HG03139 (cell line): Measurements from ENCODE around the gene CFAP20DC.
"Not testable (repeated sequence)": the region's sequence is repeated elsewhere in the genome, so short reads cannot be mapped to it uniquely, and the experiment has no call there.

Source experiments
- ATAC-seq: cut with Tn5 transposase; IDR thresholded peaks from one replicate; pipeline ENCODE4 v1.9.1; 2021; ENCODE audit not compliant: unreplicated experiment

Gene CFAP20DC

GRCh38 chr3:58704745-58705144 lies 345.1 kb downstream of the CFAP20DC start:
- ATAC-seq, result no peak

DNA sequence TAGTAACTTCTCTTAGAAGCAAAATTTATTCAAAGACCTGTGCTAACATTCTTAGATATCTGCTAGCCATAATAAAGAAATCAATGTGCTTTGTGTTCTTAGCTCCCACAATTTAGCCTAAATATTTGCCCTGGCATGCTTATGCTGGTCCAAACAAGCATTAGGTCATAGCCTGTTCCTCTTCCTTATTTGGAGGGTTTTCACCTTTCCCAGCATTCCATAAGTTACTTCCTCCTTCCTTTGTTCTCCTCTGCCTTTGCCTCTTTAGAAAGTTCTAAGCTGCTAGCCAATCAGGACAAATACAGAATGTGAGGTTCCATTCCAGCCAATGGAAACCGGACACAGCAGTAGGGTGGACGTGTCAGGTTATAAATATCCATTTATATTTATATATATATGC lies 345.5 kb downstream of the CFAP20DC start:
- ATAC-seq, result not testable (repeated sequence)

DNA sequence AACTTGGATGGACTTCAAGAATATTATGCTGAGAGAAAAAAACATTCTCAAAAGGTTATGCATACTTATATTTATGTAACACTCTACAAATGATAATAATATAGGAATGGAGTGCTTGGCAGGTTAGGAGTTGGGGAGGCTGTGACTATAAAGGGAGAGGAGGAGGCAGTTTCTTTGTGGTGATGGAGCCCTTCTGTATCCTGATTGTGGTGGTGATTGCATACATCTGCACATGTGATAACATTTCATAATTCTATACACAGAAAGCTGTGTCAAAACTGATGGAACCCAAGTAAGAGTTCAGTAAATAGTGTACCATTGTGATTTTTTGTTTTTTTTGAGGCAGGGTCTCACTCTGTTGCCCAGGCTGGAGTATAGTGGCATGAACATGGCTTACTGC lies 351.6 kb downstream of the CFAP20DC start:
- ATAC-seq, result no peak

DNA sequence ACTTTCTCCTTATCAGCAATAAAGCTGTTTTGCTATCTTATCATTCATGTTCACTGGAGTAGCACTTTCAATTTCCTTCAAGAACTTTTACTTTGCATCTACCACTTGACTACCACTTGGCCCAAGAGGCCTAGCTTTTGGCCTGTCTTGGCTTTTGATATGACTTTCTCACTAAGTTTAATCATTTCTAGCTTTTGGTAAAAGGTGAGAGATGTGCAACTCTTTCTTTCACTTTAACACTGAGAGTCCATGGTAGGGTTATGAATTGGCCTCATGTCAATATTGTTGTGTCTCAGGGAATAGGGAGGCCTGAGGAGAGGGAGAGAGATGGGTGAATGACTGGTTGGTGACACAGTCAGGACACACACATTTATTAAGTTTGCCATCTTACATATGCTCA lies 352.3 kb downstream of the CFAP20DC start:
- ATAC-seq, result peak; percentile 76

DNA sequence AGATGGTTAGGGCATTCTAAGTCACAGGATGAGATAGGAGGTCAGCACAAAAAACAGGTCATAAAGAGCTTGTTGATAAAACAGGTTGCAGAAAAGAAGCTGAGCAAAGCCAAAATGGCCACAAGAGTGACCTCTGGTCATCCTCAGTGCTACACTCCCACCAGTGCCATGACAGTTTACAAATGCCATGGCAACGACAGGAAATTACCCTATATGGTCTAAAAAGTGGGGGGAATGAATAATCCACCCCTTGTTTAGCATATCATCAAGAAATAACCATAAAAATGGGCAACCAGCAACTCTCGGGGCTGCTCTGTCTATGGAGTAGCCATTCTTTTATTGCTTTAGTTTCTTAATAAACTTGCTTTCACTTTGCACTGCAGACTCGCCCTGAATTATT lies 353.0 kb downstream of the CFAP20DC start:
- not testable (repeated sequence) for ATAC-seq

- ATAC-seq, result no peak
Measured at GRCh38 chr3:58696093-58696492, 353.7 kb downstream of the CFAP20DC start.

DNA sequence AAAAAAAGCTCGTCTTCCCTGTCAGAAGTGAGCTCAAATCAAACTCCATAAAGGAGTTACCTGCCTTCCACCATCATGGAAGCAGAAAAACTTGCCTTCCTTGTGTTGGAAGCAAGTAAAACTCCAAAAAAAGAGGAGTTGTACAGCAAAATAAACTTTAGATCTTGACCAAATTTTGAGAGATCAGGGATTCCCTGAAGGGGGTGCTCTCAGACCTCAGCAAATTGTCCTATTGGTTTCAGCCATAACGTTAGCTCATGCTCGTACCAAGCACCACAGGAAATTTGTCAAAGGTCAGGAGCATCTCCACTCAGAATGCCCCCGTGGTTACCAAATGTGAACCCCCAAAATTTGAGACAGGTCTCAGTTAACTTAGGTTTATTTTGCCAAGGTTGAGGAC lies 354.5 kb downstream of the CFAP20DC start:
- ATAC-seq, result not testable (repeated sequence)

DNA sequence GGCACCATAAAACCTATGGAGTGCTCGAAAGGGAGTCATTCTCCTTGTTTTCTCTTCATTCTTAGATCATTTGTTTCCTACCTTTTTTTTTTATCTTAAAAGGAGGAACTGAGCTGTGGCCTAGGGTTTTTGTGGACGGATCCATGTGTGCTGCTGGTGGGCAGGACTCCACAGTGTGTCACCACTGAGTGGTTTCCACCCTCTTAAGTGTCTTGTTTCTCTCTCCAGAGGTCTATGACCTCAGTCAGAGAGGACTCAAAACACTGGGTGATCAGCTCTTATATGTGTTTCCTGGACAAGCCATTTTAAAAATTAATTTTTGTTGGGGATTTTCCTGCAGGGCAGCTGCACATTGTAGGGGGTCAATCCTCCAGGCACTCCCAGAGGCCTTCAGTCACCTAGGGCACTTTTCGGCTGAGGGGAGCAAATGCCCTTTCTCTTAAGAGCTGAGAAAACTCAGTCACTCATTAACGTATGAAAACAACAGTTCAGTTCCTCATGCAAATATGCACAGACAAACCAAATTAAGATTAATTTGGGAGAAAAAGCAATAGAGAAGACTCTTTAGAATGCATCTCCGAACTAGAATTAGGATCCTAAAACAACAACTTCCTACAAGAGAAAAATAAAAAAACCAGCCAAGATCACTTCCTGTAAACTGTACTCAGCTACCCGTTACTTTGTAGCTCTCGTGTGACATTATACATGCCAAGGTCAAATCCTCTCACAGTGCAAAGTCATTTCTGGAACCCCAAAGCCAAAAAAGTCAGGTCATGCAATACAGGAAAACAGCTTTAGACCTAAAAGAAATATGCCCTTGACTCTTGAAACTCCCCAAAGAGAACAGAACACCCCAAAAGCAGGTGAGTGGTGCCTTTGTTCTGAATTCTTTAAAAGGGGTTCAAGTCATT lies 355.6 kb downstream of the CFAP20DC start:
- no peak for ATAC-seq

- no peak for ATAC-seq
Measured at GRCh38 chr3:58692484-58692883, 357.3 kb downstream of the CFAP20DC start.
